NCI-H2171 treated with DMSO at 0.1 percent for 48 hours (cell line): ENCODE measurements around the gene PLXNA1.

Experiments used
- DNase-seq: peaks from one replicate; lab custom pipeline; 2025; lab: John Stamatoyannopoulos, UW

PLXNA1 gene

GRCh38 chr3:126982471-126983175, at the start of gene PLXNA1:
Gene PLXNA1, plus strand, starts transcription at chr3:126983115. Its CDS starts 5,479 bp downstream, at chr3:126988594.
- peak; percentile 80 for DNase-seq

- no peak for DNase-seq
Observed at GRCh38 chr3:126934031-126934531, 48.8 kb upstream of the PLXNA1 start.

- no peak for DNase-seq
Observed at GRCh38 chr3:126934991-126935390, 47.9 kb upstream of the PLXNA1 start.

- no peak for DNase-seq
Observed at GRCh38 chr3:126935756-126936509, 47.0 kb upstream of the PLXNA1 start.

GRCh38 chr3:126936853-126937425, 46.0 kb upstream of the PLXNA1 start:
- DNase-seq: peak; percentile 7

- DNase-seq: no peak
Observed at GRCh38 chr3:126937533-126937932, 45.4 kb upstream of the PLXNA1 start.

GRCh38 chr3:126937973-126938372, 44.9 kb upstream of the PLXNA1 start:
- DNase-seq: peak; percentile 23

GRCh38 chr3:126938520-126939337, 44.2 kb upstream of the PLXNA1 start:
- no peak for DNase-seq

- DNase-seq: no peak
Observed at GRCh38 chr3:126939338-126939718, 43.6 kb upstream of the PLXNA1 start.

GRCh38 chr3:126939733-126940132, 43.2 kb upstream of the PLXNA1 start:
- DNase-seq: no peak

GRCh38 chr3:126941721-126942270, 41.1 kb upstream of the PLXNA1 start:
- DNase-seq: no peak

GRCh38 chr3:126944089-126944965, 38.6 kb upstream of the PLXNA1 start:
- no peak for DNase-seq

GRCh38 chr3:126945171-126945721, 37.7 kb upstream of the PLXNA1 start:
- DNase-seq: no peak

GRCh38 chr3:126945891-126946290, 37.0 kb upstream of the PLXNA1 start:
- no peak for DNase-seq

GRCh38 chr3:126946405-126946804, 36.5 kb upstream of the PLXNA1 start:
- no peak for DNase-seq

- no peak for DNase-seq
Observed at GRCh38 chr3:126947429-126947828, 35.5 kb upstream of the PLXNA1 start.

GRCh38 chr3:126948980-126949535, 33.9 kb upstream of the PLXNA1 start:
- DNase-seq: no peak

- DNase-seq: no peak
Observed at GRCh38 chr3:126951561-126951960, 31.4 kb upstream of the PLXNA1 start.

GRCh38 chr3:126952261-126952982, 30.5 kb upstream of the PLXNA1 start:
- no peak for DNase-seq
